GM21515 (cell line): ENCODE measurements around the gene PKDCC.

Experiments used
- ATAC-seq: cut with Tn5 transposase; IDR thresholded peaks from one replicate; pipeline ENCODE4 v1.9.1; 2021; ENCODE audit not compliant: unreplicated experiment

PKDCC gene

DNA sequence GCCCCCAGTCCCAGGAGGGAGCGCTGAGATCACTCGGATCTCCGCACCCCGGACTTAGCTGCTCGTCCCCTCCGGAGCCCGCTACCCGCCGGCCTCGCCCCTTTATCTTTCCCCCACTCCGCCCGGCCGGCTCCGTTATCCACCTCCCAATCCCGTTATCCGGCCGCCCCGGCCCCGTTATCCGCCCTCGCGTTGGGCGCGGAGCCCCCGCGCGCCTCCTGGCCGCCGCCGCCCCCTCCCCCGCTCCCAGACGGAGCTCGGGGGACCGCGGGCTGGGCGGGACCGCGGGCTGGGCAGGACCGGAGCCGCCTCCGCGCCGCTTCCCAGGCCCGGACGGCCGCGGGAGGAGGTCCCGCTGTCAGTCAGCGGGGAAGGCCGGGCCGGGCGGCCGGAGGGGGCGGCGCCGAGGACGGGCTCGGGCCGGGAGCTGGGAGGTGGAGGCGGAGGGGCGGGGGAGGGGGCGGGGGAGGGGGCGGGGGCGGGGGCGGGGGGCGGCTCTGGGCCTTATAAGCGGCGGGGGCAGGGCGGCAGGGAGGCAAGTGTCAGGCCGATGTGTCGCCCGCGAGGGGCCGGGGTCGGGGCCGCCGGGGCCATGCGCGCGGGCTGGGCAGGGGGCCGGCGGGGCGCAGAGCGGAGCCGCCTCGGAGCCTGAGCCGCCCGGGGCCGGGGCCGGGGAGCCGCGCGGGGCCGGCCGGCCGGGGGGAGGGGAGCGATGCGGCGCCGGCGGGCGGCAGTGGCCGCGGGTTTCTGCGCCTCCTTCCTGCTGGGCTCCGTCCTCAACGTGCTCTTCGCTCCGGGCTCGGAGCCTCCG is at the start of gene PKDCC:
TSS of gene PKDCC (plus strand) at position 534 of the 811 bp plus-strand sequence. CDS start at position 713, 179 bp downstream.
- ATAC-seq, result peak; percentile 50

- ATAC-seq, result no peak
These were observed 49.4 kb upstream of the PKDCC start for GRCh38 chr2:41998186-41999127.

DNA sequence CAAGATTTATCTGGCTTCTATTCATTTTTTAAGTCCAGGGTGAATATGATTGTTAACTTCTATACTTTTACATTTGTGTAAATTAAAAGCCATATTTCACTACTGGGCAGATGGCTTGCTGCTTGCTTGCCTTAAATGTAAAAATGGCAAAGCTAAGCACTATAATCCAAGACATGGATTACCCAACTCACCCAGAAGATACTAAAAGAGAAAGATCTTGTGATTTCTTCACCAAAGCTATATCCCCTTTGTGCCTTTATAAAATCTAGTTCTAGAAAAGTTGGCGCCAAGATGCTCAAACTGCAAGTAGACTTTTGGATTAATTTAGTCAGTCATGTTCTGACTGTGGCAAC is 48.7 kb upstream of the PKDCC start:
- no peak for ATAC-seq

DNA sequence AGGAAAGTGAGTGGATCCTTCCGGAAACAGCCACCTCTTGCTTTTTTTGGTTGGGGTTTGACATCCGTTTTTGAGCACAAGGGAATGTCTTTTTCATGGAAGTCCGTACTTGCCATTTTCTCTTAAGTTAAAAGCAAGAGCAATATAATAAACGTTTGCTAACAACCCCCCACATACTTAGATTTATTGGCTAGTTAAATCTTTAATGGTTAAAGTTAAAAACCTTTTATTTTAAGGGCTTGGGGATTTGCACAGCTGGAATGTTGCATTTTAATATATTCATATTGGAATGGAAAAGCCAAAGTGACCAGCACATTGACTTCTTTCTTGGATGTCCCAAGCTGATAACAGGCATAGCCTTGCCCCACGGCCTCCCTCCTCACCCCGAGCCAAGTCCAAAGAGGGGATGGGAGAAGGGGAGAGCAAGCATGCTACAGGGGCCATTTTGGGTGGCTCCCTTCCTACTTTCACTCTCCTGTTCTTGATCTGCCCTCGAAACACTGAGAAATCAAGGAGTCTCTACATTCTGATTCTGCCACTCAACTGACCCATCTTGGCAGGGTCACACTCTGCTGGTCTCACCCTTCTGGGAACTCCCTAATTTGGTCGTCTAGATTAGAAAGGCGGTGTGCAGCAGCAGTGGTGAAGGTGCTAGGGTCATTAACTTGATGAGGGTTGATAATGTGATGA is 48.1 kb upstream of the PKDCC start:
- no peak for ATAC-seq

- no peak for ATAC-seq
These were observed 46.1 kb upstream of the PKDCC start for GRCh38 chr2:42001711-42002201.

DNA sequence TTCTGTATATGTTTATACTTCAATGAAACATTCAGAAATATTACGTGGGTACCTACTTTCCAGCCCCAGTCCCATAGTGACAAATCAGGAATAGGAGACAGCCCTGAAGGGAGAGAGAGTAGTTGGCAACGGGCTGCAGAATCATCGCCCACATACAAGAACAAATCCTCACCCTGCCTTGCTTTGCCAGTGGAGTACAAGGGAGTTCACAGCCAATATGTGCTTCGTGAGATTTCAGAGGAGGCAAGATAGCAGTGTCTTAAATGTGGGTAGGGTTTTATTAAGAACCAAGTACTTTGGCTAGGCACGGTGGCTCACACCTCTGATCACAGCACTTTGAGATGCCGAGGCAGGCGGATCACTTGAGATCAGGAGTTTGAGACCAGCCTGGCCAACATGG is 40.3 kb upstream of the PKDCC start:
- ATAC-seq, result no peak

- ATAC-seq, result no peak
These were observed 39.4 kb upstream of the PKDCC start for GRCh38 chr2:42008241-42008921.

GRCh38 chr2:42009657-42010580 is 37.9 kb upstream of the PKDCC start:
- no peak for ATAC-seq

- no peak for ATAC-seq
These were observed 37.0 kb upstream of the PKDCC start for GRCh38 chr2:42010743-42011298.

DNA sequence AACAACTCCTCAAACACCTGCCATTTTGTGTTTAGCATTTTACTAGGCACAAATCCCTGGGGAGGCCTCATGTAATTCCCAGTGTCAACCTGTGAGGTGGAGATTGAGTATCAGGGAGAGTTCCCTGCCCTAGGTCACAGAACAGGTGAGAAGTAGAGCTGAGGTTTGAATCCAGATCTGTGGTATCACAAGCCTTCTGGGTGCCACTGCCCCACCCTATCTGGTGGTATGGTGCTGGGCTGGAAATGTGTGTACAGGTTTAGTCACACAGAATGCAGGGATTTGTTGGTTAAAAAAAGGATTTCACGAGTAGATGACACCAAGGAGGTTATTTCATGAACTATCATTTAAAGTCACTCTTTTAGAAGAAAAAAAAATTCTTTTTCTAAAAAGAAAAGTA is 35.7 kb upstream of the PKDCC start:
- no peak for ATAC-seq

DNA sequence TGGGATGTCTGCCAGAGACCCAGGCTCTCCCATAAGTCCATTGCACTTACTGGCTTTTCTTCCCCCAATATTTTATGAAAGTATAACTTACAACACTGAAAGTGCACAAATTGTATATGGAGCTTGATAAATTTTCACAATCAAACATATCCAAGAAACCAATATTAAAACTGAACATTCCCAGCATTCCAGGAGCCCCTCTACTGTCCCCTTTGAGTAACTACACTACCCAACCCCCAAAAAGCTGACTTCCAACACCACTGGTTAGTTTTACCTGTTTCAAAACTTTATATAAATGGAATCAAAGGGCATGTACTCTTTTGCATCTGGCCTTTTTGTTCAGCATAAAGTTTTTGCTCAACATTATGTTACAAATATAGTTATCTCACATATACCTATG is 35.2 kb upstream of the PKDCC start:
- no peak for ATAC-seq

DNA sequence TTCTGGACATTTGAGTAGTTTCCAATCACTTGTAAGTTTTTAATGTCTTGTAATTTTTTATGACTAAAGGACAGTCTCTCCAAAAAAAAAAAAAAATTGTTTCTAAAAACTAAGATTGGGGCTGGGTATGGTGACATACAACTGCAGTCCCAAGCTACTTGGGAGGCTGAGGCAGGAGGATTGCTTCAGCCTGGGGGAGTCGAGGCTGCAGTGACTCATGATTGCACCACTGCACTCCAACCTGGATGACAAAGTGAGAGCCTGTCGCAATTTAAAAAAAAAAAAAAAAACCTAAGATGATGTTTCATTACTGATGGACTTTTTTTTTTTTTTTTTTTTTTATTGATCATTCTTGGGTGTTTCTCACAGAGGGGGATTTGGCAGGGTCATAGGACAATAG is 34.4 kb upstream of the PKDCC start:
- no peak for ATAC-seq

DNA sequence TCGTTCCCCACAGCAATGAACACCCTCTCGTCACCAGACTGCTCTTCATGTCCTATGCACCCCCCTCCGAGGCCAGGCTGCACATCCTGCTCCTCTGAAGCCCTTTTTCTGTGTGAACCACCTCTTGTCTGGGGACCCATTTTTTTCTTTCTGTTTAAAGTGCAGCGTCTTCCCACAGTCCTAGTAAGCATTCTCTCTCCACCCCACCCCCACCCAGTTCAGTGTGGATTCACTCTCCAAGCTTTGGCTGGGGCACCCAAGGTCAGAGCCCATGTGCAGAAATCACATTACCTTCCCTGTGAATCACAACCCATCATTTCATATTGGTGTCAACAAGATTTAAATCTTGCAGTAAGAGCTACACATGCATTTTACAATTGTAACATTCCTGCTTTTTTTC is 26.4 kb upstream of the PKDCC start:
- ATAC-seq, result no peak

- ATAC-seq, result no peak
These were observed 22.7 kb upstream of the PKDCC start for GRCh38 chr2:42025151-42025582.

GRCh38 chr2:42026272-42026671 is 21.5 kb upstream of the PKDCC start:
- ATAC-seq, result no peak

- peak; percentile 82 for ATAC-seq
These were observed 19.2 kb upstream of the PKDCC start for GRCh38 chr2:42028571-42029148.

GRCh38 chr2:42029171-42029570 is 18.6 kb upstream of the PKDCC start:
- peak; percentile 4 for ATAC-seq

- no peak for ATAC-seq
These were observed 18.1 kb upstream of the PKDCC start for GRCh38 chr2:42029639-42030199.
